GM12874 (cell line): ENCODE data around the gene TMEM79.

ENCODE experiments used
- CTCF ChIP-seq: IDR thresholded peaks from 2 replicates; pipeline ENCODE4 v1.5.1; 2011; ENCODE audit warnings: low read depth, mild to moderate bottlenecking, control low read depth, low read length, moderate library complexity; ENCODE audit not compliant: insufficient read depth

TMEM79 gene

GRCh38 chr1:156337888-156338179 is 53.7 kb downstream of the TMEM79 start:
- no peak for TF ChIP-seq CTCF

- no peak for TF ChIP-seq CTCF
These were observed 54.3 kb downstream of the TMEM79 start, which contains the start of the genes CCT3 and TSACC for GRCh38 chr1:156338180-156338976. Gene CCT3, minus strand, starts transcription at chr1:156338292. Its CDS starts 108 bp downstream, at chr1:156338184. Gene TSACC, plus strand, starts transcription at chr1:156338526. Its CDS starts 1,232 bp downstream, at chr1:156339758.
